Dermis blood vessel endothelial cell (primary cell): Measurements from ENCODE around the gene SUPT5H. TPM values are rescaled to one million over a fixed set of nuclear protein-coding genes. Genes with fewer than 3 reads are reported as not detected.

ENCODE experiments used
- DNase-seq: peaks from one replicate; pipeline ENCODE4 v3.0.0; 2010
- total RNA-seq: library from RNA; depleted of rRNA; stranded (reverse); fragments of >200 nt; gene quantifications from 2 replicates; pipeline ENCODE4 v1.2.3, GENCODE V29; 2014

Gene SUPT5H
- 35.4 and 67.2 TPM in 2 replicates for total RNA-seq

DNA sequence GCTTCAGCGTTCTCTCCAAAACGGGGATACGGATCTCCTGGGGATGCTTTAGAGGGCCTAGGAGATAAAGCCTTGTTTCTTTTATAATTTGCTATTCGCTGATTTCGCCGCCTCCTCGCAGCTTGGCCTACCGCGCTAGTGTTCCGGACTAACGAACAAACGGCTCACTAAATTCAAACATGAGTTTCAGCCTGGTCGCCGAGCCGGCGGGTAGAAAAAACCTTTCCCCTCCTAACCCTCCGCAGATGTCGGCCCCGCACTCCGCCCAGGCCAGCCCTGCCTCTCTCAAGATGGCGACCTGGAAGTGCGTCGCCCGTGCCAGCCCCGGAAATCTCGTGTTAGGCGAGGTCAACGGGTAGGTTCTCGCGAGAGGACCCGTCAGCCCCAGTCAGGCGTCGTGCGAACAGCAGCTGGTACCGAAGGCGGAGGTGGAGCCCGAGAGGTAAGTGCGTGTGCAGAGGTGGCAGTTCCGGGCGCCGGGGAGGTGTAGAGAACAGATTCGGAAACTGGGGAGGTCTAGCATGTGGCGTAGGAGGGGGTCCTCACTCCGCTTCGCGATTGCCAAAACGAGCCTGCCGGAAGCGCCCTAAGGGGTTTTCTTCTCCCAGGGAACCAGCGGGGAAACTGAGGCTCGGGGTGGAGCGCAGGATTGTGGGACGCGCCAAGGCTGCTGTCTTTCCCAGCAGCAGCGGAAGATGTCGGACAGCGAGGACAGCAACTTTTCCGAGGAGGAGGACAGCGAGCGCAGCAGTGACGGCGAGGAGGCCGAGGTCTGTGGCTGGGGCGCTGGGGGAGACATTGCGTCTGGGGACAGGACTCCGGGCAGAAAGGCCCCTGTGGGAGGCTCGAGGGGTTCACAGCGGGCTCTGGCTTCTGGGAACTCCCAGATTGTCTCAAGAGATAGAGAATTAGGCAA lies at the start of gene SUPT5H:
TSS of gene SUPT5H (plus strand) at position 387 of the 916 bp plus-strand sequence. CDS start at position 696, 309 bp downstream.
- peak; percentile 99 for DNase-seq

GRCh38 chr19:39397360-39398296 lies 47.8 kb upstream of the SUPT5H start:
- DNase-seq = peak; percentile 91

DNA sequence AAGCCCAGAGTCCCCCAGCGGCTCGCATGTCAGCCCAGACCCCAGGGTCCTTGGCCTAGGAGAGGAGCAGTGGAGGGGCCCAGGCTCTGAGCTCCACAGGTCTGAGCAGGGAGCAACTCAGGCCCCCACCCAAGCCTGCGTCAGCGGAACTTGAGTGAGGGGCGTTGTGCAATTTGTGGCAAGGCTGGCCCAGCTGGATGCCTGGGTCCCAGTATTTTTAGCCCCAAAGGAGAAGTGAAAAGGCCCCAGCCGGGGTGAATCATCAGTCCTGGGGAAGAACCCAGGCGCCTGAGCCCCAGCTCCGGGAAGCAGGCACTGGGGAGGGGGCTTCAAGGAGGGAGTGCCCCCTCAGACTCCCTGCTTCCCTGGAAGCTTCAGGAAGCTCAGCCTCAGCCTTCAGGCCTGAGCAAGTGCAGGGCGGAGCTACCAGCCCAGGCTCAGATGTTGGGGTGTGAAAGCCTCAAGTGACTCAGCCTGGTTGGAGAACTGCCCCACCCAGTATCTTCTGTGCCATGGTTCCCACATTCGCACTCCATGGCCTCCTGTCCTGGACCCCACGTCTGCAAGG lies 47.0 kb upstream of the SUPT5H start:
- DNase-seq = no peak

- DNase-seq = no peak
Observed at GRCh38 chr19:39399668-39400050, 45.7 kb upstream of the SUPT5H start.

DNA sequence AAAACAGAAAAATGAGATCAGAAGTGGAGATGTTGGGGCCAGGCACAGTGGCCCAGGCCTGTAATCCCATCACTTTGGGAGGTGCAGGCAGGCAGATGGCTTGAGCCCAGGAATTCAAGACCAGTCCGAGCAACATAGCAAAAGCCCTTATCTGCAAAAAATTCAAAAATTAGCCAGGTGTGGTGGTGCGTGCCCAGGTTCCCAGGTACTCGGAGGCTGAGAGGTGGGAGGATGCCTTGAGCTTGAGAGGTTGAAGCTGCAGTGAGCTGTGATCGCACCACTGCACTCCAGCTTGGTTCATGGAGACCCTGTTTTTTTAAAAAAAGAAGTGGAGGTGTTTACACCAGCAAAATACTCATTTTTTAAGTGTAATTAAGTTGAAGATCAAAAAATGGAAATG lies 45.3 kb upstream of the SUPT5H start:
- DNase-seq = no peak

GRCh38 chr19:39401070-39401548 lies 44.3 kb upstream of the SUPT5H start:
- DNase-seq = no peak

- DNase-seq = no peak
Observed at GRCh38 chr19:39401549-39402345, 43.6 kb upstream of the SUPT5H start.

DNA sequence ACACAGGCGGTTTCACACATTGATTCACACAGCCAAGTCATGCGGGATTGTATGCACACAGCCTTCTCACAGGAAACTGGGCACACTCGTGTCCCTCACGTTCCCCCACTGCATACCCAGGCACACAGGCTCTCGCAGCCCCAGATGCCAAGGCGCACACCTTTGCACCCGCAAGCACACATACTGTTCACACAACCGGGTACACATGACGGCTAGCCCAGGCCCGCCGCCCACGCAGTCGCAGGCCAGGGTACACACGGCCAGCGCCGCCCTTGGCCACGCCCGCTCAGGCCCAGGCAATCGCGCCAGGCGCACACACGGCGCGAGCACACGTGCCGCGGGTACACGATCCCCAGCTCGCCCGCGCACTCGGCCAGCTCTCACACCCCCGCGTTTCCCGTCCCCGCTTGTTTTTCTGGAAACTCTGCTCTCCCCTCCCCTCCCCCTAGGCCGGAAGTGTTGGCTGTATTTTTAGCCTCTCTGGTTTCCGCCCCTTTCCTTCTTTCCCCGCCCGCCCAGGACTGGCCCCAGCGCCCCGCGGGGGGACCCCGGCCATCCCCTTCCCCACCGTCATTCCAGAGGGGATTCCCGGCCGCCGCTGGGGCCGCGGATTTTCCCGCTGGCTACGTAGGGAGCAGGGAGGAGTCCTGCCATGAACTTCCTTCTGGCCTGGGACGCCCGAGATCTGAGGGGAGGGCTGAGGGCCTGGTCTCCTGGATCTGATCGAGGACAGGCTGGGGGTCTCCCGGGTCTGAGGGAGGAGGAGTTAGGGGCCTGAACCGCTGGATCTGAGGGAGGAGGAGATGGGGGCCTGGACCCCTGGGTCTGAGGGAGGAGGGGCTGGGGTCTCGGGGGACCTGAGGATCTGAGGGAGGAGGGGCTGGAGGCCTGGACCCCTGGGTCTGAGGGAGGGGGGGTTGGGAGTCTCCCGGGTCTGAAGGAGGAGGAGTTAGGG lies 42.8 kb upstream of the SUPT5H start:
- peak; percentile 95 for DNase-seq

DNA sequence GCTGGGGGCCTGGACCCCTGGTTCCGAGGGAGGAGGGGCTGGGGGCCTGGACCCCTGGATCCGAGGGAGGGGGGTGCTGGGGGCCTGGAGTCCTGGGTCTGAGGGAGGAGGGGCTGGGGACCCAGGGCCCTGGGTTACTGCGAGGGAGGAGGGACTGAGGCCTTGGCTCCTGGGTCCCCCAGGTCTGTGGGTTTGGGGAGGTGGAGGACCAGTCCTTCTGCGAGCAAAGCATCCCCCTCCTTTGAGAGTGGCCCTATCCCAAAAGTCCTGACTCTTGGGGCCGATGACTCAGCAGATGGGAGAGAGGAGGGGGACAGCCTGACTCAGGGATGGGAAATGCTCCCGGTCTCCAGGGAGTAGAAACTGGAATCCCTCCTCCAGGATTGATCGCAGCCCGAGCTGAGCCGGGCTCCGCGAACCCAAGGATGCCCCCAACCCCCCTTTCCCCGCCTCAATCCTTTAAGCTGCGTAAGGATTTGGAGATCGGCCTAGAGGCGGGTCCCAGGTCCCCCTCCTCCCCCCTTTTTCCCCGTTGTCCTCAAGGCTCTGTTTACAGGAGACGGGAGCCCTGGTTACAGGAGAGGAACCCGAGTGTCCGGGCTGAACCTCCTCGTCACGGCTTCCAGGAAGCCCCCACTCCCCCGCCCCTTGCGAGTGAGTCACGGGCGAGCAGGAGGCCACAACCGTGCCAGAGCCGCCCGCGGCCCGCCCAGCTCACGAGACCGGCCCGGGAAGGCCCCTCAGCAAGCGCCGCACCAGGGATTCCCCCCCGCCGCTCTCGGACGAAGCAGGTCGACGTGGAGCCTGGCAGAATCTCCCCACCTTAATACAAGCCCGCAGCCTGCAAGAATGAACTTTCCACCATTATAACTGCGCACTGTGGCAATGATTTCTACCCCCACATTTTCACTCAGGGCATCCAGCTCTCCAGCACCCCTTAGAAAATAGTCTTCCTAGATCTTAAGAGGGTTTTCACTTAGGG lies 41.8 kb upstream of the SUPT5H start:
- peak; percentile 99 for DNase-seq

- no peak for DNase-seq
Observed at GRCh38 chr19:39405261-39405957, 40.0 kb upstream of the SUPT5H start.

GRCh38 chr19:39405958-39406655 lies 39.3 kb upstream of the SUPT5H start:
- no peak for DNase-seq

DNA sequence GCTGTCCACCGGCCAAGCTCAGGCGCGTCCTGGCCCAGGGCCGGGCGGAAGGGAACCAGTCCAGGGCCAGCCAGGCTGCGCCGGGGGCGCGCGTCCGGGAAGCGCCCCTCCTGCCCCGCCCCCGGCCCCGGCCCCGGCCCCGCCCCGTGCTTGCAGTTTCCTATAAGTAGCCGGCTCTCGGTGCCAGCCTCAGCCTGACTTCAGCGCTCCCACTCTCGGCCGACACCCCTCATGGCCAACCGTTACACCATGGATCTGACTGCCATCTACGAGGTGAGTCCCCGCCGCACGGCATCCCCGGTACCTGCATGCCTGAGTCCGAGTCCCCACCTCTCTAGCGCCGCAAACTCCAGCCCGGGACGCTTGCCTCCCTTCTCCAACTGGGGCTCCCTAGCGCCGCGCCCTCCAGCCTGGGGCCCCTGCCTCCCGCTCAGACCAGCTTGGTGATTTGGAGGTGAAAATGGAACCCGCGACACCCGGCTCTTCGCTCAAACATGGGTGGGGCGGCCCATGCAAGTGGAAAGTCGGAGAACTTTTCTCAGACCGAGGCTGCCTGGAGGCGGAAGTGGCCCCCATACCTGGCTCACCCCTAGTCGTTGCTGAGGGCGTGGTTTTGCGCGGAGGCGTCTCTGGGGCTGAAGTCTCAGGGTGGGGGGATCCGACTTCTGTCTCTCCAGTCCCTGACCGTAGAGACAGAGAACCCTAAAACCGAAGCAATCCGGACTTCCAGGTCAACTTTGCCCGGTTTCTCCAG lies 38.5 kb upstream of the SUPT5H start, which contains the start of gene ZFP36:
TSS of gene ZFP36 (plus strand) at position 192 of the 754 bp plus-strand sequence. CDS start at position 250, 58 bp downstream.
- DNase-seq = peak; percentile 89

- DNase-seq = no peak
Observed at GRCh38 chr19:39407410-39407659, 38.0 kb upstream of the SUPT5H start.

DNA sequence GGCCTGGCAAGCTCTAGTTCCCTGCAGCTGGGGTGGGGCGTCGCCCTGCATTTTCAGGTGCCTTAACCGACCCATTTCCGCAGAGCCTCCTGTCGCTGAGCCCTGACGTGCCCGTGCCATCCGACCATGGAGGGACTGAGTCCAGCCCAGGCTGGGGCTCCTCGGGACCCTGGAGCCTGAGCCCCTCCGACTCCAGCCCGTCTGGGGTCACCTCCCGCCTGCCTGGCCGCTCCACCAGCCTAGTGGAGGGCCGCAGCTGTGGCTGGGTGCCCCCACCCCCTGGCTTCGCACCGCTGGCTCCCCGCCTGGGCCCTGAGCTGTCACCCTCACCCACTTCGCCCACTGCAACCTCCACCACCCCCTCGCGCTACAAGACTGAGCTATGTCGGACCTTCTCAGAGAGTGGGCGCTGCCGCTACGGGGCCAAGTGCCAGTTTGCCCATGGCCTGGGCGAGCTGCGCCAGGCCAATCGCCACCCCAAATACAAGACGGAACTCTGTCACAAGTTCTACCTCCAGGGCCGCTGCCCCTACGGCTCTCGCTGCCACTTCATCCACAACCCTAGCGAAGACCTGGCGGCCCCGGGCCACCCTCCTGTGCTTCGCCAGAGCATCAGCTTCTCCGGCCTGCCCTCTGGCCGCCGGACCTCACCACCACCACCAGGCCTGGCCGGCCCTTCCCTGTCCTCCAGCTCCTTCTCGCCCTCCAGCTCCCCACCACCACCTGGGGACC lies 37.6 kb upstream of the SUPT5H start:
- peak; percentile 33 for DNase-seq

DNA sequence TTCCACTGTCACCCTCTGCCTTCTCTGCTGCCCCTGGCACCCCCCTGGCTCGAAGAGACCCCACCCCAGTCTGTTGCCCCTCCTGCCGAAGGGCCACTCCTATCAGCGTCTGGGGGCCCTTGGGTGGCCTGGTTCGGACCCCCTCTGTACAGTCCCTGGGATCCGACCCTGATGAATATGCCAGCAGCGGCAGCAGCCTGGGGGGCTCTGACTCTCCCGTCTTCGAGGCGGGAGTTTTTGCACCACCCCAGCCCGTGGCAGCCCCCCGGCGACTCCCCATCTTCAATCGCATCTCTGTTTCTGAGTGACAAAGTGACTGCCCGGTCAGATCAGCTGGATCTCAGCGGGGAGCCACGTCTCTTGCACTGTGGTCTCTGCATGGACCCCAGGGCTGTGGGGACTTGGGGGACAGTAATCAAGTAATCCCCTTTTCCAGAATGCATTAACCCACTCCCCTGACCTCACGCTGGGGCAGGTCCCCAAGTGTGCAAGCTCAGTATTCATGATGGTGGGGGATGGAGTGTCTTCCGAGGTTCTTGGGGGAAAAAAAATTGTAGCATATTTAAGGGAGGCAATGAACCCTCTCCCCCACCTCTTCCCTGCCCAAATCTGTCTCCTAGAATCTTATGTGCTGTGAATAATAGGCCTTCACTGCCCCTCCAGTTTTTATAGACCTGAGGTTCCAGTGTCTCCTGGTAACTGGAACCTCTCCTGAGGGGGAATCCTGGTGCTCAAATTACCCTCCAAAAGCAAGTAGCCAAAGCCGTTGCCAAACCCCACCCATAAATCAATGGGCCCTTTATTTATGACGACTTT lies 36.8 kb upstream of the SUPT5H start:
- peak; percentile 37 for DNase-seq
